IMR-90 (cell line): ENCODE measurements around the gene WBP2. TPM values are rescaled to one million over a fixed set of nuclear protein-coding genes. Genes with fewer than 3 reads are reported as not detected.

ENCODE experiments used
- ATAC-seq: fragments of 200-7000 bp; cut with Tn5 transposase; 2 replicates; pipeline ENCODE4 v1.9.1; 2020; ENCODE audit warnings: low read depth, mild to moderate bottlenecking, moderate library complexity
- BruUV-seq: library from RNA; stranded (reverse); fragments of 400-500 nt; replicated peaks from 2 replicates; lab custom pipeline; 2021; lab: Mats Ljungman, UMichigan
- CTCF ChIA-PET: fragments of 300-600 bp; formaldehyde crosslinking; extraction: SDS; loops from one replicate; lab custom pipeline; 2021; ENCODE audit warnings: antibody characterized with exemption; lab: Yijun Ruan, JAX
- POLR2A ChIA-PET: fragments of 300-600 bp; sonication (Branson Sonifier 250); formaldehyde crosslinking; loops from one replicate; lab custom pipeline; 2022; ENCODE audit warnings: antibody characterized with exemption; ENCODE audit not compliant: unreplicated experiment; lab: Charles Lee
- DNase-seq: peaks from one replicate; pipeline ENCODE4 v3.0.0; 2013
- H2AFZ ChIP-seq: replicated peaks from 2 replicates; pipeline ENCODE3; 2013; ENCODE audit warnings: low read length, mild to moderate bottlenecking; ENCODE audit not compliant: poor library complexity
- H2AK5ac ChIP-seq: 2 replicates; pipeline ENCODE4 v1.6.1; 2013; ENCODE audit warnings: low read depth, low read length, inconsistent platforms
- H2AK9ac ChIP-seq: replicated peaks from 2 replicates; pipeline ENCODE3; 2013; ENCODE audit warnings: mild to moderate bottlenecking, low read depth, low read length, moderate library complexity; ENCODE audit not compliant: poor library complexity
- H2BK120ac ChIP-seq: 2 replicates; pipeline ENCODE4 v1.6.1; 2013; ENCODE audit warnings: low read depth, low read length, inconsistent platforms
- H2BK15ac ChIP-seq: 3 replicates; pipeline ENCODE4 v1.6.1; 2013; ENCODE audit warnings: low read depth, low read length, inconsistent platforms
- H2BK20ac ChIP-seq: 2 replicates; pipeline ENCODE4 v1.6.1; 2013; ENCODE audit warnings: low read depth, mild to moderate bottlenecking, inconsistent platforms, low read length, moderate library complexity
- H2BK5ac ChIP-seq: 2 replicates; pipeline ENCODE4 v1.6.1; 2013; ENCODE audit warnings: mild to moderate bottlenecking, low read depth, low read length, inconsistent platforms; ENCODE audit not compliant: poor library complexity, severe bottlenecking
- H3K14ac ChIP-seq: replicated peaks from 2 replicates; pipeline ENCODE4 v1.6.1; 2013; ENCODE audit warnings: low read depth, low read length, inconsistent platforms
- H3K18ac ChIP-seq: 2 replicates; pipeline ENCODE4 v1.6.1; 2013; ENCODE audit warnings: low read depth, low read length, control low read depth
- H3K23ac ChIP-seq: 2 replicates; pipeline ENCODE4 v1.6.1; 2013; ENCODE audit warnings: low read depth, low read length, inconsistent platforms
- H3K27ac ChIP-seq: 2 replicates; pipeline ENCODE4 v1.5.1; 2013; ENCODE audit warnings: mild to moderate bottlenecking, control low read depth, low read length; ENCODE audit not compliant: insufficient read depth
- H3K27me3 ChIP-seq: 2 replicates; pipeline ENCODE4 v1.6.1; 2013; ENCODE audit warnings: low read length; ENCODE audit not compliant: control insufficient read depth, insufficient read depth
- H3K36me3 ChIP-seq: 2 replicates; pipeline ENCODE4 v1.6.1; 2013; ENCODE audit warnings: low read length, mixed read lengths; ENCODE audit not compliant: control insufficient read depth, insufficient read depth
- H3K4ac ChIP-seq: 2 replicates; pipeline ENCODE4 v1.6.1; 2013; ENCODE audit warnings: low read depth, low read length, inconsistent platforms
- H3K4me1 ChIP-seq: 2 replicates; pipeline ENCODE4 v1.6.1; 2013; ENCODE audit warnings: low read length, mixed read lengths; ENCODE audit not compliant: control insufficient read depth, insufficient read depth
- H3K4me2 ChIP-seq: 2 replicates; pipeline ENCODE4 v1.6.1; 2013; ENCODE audit warnings: low read depth, mild to moderate bottlenecking, control low read depth, low read length, moderate library complexity
- H3K4me3 ChIP-seq: 2 replicates; pipeline ENCODE4 v1.5.1; 2013; ENCODE audit warnings: low read depth, mild to moderate bottlenecking, control low read depth, low read length, moderate library complexity; ENCODE audit not compliant: insufficient read depth
- H3K56ac ChIP-seq: 2 replicates; pipeline ENCODE4 v1.6.1; 2013; ENCODE audit warnings: low read length, inconsistent platforms; ENCODE audit not compliant: insufficient read depth; ENCODE audit errors: extremely low read depth
- H3K79me1 ChIP-seq, 2 experiments: 2 replicates each; pipeline ENCODE4 v1.6.1; 2013; ENCODE audit warnings: low read length in 2 of 2, inconsistent platforms in 1 of 2, low read depth in 1 of 2
- H3K9ac ChIP-seq: 2 replicates; pipeline ENCODE4 v1.6.1; 2013; ENCODE audit warnings: low read depth, low read length, control low read depth
- H3K9me1 ChIP-seq: 2 replicates; pipeline ENCODE4 v1.6.1; 2013; ENCODE audit warnings: low read length, inconsistent platforms; ENCODE audit not compliant: insufficient read depth
- H3K9me3 ChIP-seq: 2 replicates; pipeline ENCODE4 v1.6.1; 2013; ENCODE audit warnings: low read length; ENCODE audit not compliant: control insufficient read depth, insufficient read depth
- H4K20me1 ChIP-seq: 2 replicates; pipeline ENCODE4 v1.6.1; 2013; ENCODE audit warnings: low read length, inconsistent platforms; ENCODE audit not compliant: insufficient read depth
- H4K5ac ChIP-seq: 2 replicates; pipeline ENCODE4 v1.6.1; 2013; ENCODE audit warnings: mild to moderate bottlenecking, low read depth, low read length, control low read depth
- H4K8ac ChIP-seq, 2 experiments: 2 replicates each; pipeline ENCODE4 v1.6.1; 2013; ENCODE audit warnings: low read depth in 2 of 2, low read length in 2 of 2, control low read depth in 1 of 2, inconsistent platforms in 1 of 2
- H4K91ac ChIP-seq: 2 replicates; pipeline ENCODE4 v1.6.1; 2013; ENCODE audit warnings: low read depth, low read length, inconsistent platforms; ENCODE audit not compliant: insufficient read depth
- BHLHE40 ChIP-seq: fragments of 150-350 bp; IDR thresholded peaks from 2 replicates; pipeline ENCODE4 v1.6.1; 2016; ENCODE audit warnings: mild to moderate bottlenecking, low read depth, low read length
- CEBPB ChIP-seq: IDR thresholded peaks from 2 replicates; pipeline ENCODE4 v1.6.1; 2012; ENCODE audit warnings: low read depth, low read length, improper control_type of control experiment
- CHD1 ChIP-seq: IDR thresholded peaks from 2 replicates; pipeline ENCODE4 v1.6.1; 2012; ENCODE audit warnings: low read depth, low read length, improper control_type of control experiment
- CTCF ChIP-seq: conservative IDR thresholded peaks from 2 replicates; pipeline ENCODE4 v1.5.1; 2012; ENCODE audit warnings: mild to moderate bottlenecking, low read depth, low read length, improper control_type of control experiment
- FOS ChIP-seq: fragments of 150-350 bp; IDR thresholded peaks from 2 replicates; pipeline ENCODE4 v1.6.1; 2016; ENCODE audit warnings: low read depth, low read length
- MAZ ChIP-seq: IDR thresholded peaks from 2 replicates; pipeline ENCODE4 v1.6.1; 2012; ENCODE audit warnings: low read depth, mild to moderate bottlenecking, low read length, improper control_type of control experiment, moderate library complexity, borderline replicate concordance
- NFE2L2 ChIP-seq: fragments of 150-350 bp; IDR thresholded peaks from 2 replicates; pipeline ENCODE4 v1.6.1; 2016; ENCODE audit warnings: low read depth, mild to moderate bottlenecking, low read length
- POLR2A ChIP-seq: IDR thresholded peaks from 2 replicates; pipeline ENCODE4 v1.6.1; 2012; ENCODE audit warnings: mild to moderate bottlenecking, low read depth, low read length
- RAD21 ChIP-seq: IDR thresholded peaks from 2 replicates; pipeline ENCODE4 v1.6.1; 2012; ENCODE audit warnings: low read length, improper control_type of control experiment
- RFX5 ChIP-seq: IDR thresholded peaks from 2 replicates; pipeline ENCODE4 v1.8.0; 2012; ENCODE audit warnings: low read depth, mild to moderate bottlenecking, low read length, moderate library complexity
- SMC3 ChIP-seq: fragments of 150-350 bp; IDR thresholded peaks from 2 replicates; pipeline ENCODE4 v1.6.1; 2016; ENCODE audit warnings: low read depth, mild to moderate bottlenecking, antibody characterized with exemption, low read length, moderate library complexity
- WGBS, 2 experiments: methylation state at CpG; one replicate each; pipeline versions ENCODE4 v1.1.5 to v1.1.7; 2013; ENCODE audit warnings: missing lambda C conversion rate in 2 of 2; ENCODE audit not compliant: insufficient read length in 1 of 2; ENCODE audit errors: extremely low coverage in 2 of 2; 5-methylcytosine and 5-hydroxymethylcytosine counted together
- dilution Hi-C: fragments of 300-500 bp; cut with HindIII; formaldehyde crosslinking; loops from one replicate; pipeline ENCODE4 v1.14.3; 2018; ENCODE audit warnings: low sequenced_read_pairs; ENCODE audit not compliant: unreplicated experiment
- in situ Hi-C: fragments of 300-500 bp; cut with MboI; formaldehyde crosslinking; loops from 3 replicates; pipeline ENCODE4 v1.14.3; 2019; ENCODE audit warnings: low sequenced_read_pairs, inconsistent platforms, mixed read lengths
- intact Hi-C: fragments of 100-400 bp; cut with micrococcal nuclease; formaldehyde crosslinking; loops from 2 replicates; pipeline ENCODE4 v1.10.0; 2022
- polyA plus RNA-seq, 3 experiments: library from polyadenylated mRNA; depleted of rRNA; stranded (reverse); fragments of >200 nt; gene quantifications; 2 replicates each; pipeline ENCODE4 v1.2.3, GENCODE V29; 2012; ENCODE audit warnings: low replicate concordance in 1 of 3
- total RNA-seq: library from RNA; depleted of rRNA; stranded (reverse); fragments of >200 nt; gene quantifications from 2 replicates; pipeline ENCODE4 v1.2.3, GENCODE V29; 2012
- TF ChIP-seq, protein P1 (sequence below): fragments of 150-350 bp; IDR thresholded peaks from 2 replicates; pipeline ENCODE4 v1.6.1; 2017; ENCODE audit warnings: mild to moderate bottlenecking, antibody characterized with exemption, low read length, low read depth

WBP2 gene
- total and polyA plus RNA-seq, 2 of the 4 experiments (the other 2 are of a cell fraction) = 9.0 to 35.5 TPM

DNA sequence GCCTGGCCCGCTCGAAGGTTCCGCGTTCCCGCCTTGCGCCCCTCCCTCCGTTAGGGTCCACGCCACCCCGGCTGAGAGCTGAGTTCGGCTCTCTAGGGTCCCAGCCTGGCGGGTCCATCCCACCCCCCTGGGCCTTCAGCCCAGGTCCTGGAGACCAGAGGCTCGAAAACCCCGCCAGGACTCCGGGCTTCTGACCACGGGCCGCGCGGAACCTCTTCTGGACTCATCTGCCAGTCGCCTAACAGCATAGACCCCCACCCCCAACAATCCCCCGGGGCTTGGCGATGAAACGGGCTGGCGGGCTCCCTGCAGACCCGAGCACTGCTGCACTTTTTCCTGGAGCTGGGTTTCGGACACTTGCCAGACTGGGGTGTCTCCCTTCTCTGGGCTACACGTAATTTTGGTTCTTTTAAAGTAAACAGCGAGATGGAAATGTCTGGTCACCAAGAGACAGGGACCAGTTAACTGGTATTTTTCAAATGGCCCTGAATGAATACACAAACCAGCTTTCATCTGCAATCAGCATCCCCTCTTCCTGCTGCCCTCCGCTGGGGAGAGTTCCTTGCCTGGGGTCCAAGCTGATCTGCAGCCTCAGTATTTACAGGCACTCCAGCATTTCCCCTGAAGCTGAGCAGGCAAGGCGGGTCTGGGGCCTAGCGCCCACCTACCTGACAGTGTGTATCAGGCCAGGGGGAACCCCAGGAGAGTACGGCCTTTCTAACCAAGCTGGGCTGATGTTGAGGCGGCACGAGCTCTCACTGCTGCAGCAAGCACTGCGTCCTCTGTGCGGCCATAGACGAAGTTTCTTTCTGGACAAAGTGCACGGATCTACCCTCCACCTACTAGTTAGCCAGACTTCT is 42.3 kb upstream of the WBP2 start:
- Histone ChIP-seq H3K27ac (peak overlapping the region; percentile 72), H3K9me1 (peaks cover 10% of the 10 kb centered on the region; the same call in 1 of the 2 replicates), H3K36me3 (peaks cover 27% of the 10 kb centered on the region), H2BK20ac (no peak overlapping the region), H3K4me1 (peaks cover 7% of the 10 kb centered on the region; the same call in 1 of the 2 replicates), H2BK120ac (no peak overlapping the region), H3K79me1 (peaks cover 9 to 38% of the 10 kb centered on the region in 2 experiments), H3K4me3 (peak overlapping the region; percentile 48), H3K4me2 (peak overlapping the region; percentile 80), H4K5ac (peak overlapping the region; percentile 89), H2BK15ac (no peak overlapping the region), H3K9me3 (no peaks in the 10 kb centered on the region), H3K18ac (no peak overlapping the region), H2AK5ac (peak overlapping the region; percentile 57), H2BK5ac (peak overlapping the region; percentile 67), H3K4ac (peak overlapping the region; percentile 83), H2AFZ (peak overlapping the region; percentile 93), H3K56ac (no peak overlapping the region), H3K23ac (peak overlapping the region; percentile 59; the same call in 1 of the 2 replicates), H2AK9ac (peak overlapping the region; percentile 99), H4K20me1 (no peaks in the 10 kb centered on the region), H3K9ac (peak overlapping the region; percentile 65), H3K14ac (no peak overlapping the region; the same call in 1 of the 2 replicates), H3K27me3 (no peaks in the 10 kb centered on the region), H4K91ac (peak overlapping the region; percentile 51), H4K8ac (peak overlapping the region; percentile 23 to 93; a peak in 3 of 4 replicates)
- in situ Hi-C loops = no loop called here
- dilution Hi-C loops = no loop called here
- TF ChIP-seq RAD21 (no peak), CHD1 (no peak), CTCF (no peak), BHLHE40 (no peak), RFX5 (no peak), MAZ (no peak), CEBPB (no peak), SMC3 (no peak), FOS (no peak), NFE2L2 (no peak), POLR2A (no peak)
- TF ChIP-seq, protein P1, sequence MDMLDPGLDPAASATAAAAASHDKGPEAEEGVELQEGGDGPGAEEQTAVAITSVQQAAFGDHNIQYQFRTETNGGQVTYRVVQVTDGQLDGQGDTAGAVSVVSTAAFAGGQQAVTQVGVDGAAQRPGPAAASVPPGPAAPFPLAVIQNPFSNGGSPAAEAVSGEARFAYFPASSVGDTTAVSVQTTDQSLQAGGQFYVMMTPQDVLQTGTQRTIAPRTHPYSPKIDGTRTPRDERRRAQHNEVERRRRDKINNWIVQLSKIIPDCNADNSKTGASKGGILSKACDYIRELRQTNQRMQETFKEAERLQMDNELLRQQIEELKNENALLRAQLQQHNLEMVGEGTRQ = no peak
- BruUV-seq = no TSS peak
- DNase-seq (no peak), ATAC-seq (no peak)
- POLR2A ChIA-PET = interaction anchor here (1.8 kb wide), 1 partner anchor 117 kb away, joined by 7 read pairs; no protein-coding TSS in a partner anchor
- 32% methylated on average over 21 of the region's 37 CpGs; no CpG with 5 or more reads in 1 of the 2 experiments for WGBS, 2 experiments
- intact Hi-C loops = no loop called here
- CTCF ChIA-PET = interaction anchor here (0.5 to 1.7 kb wide), 3 partner anchors 18 to 42 kb away, joined by 3 to 7 read pairs (median 4); partner anchors contain the start of gene WBP2
